Endothelial cell of umbilical vein (primary cell): ENCODE data around the gene RARS1. TPM values are rescaled to one million over a fixed set of nuclear protein-coding genes. Genes with fewer than 3 reads are reported as not detected.

Source experiments
- BruUV-seq: library from RNA; stranded (reverse); fragments of 400-500 nt; replicated peaks from 2 replicates; lab custom pipeline; 2021; lab: Mats Ljungman, UMichigan
- CTCF ChIA-PET: fragments of 300-600, 350-600 bp; sonication (Branson Sonifier 250); formaldehyde crosslinking; loops from one replicate; lab custom pipeline; 2021; ENCODE audit warnings: antibody characterized with exemption, inconsistent platforms; lab: Charles Lee
- POLR2A ChIA-PET: fragments of 300-600, 350-600 bp; sonication (Branson Sonifier 250); formaldehyde crosslinking; loops from one replicate; lab custom pipeline; 2021; ENCODE audit warnings: antibody characterized with exemption, inconsistent platforms; lab: Charles Lee
- DNase-seq: peaks from one replicate; pipeline ENCODE4 v3.0.0-alpha.2; 2011; ENCODE audit warnings: low read depth, low spot score
- FAIRE-seq: peaks from 2 replicates; lab custom pipeline; 2011; peaks lifted over from hg19 to GRCh38; lab: Jason Lieb, UNC
- H2AFZ ChIP-seq: 2 replicates; pipeline ENCODE4 v1.6.0; 2012; ENCODE audit warnings: low read depth, low read length, control low read depth, inconsistent platforms
- H3K27ac ChIP-seq: 2 replicates; pipeline ENCODE4 v1.5.1; 2011; ENCODE audit warnings: low read depth, mild to moderate bottlenecking, control low read depth, low read length, moderate library complexity; ENCODE audit not compliant: insufficient read depth
- H3K27me3 ChIP-seq, 2 experiments: 2 replicates each; pipeline versions ENCODE4 v1.6.0 to v1.6.1; 2011; ENCODE audit warnings: low read length in 2 of 2, mixed read lengths in 1 of 2; ENCODE audit not compliant: control insufficient read depth in 2 of 2, insufficient read depth in 2 of 2
- H3K36me3 ChIP-seq, 2 experiments: 2 replicates in 1 of 2; 3 replicates in 1 of 2; pipeline ENCODE4 v1.5.1; 2011; ENCODE audit warnings: low read length in 2 of 2, mild to moderate bottlenecking in 1 of 2, moderate library complexity in 1 of 2; ENCODE audit not compliant: control insufficient read depth in 2 of 2, insufficient read depth in 2 of 2; ENCODE audit errors: extremely low read depth in 1 of 2
- H3K4me1 ChIP-seq: 3 replicates; pipeline ENCODE4 v1.5.1; 2011; ENCODE audit warnings: mild to moderate bottlenecking, low read length; ENCODE audit not compliant: control insufficient read depth, insufficient read depth; ENCODE audit errors: extremely low read depth
- H3K4me2 ChIP-seq: 2 replicates; pipeline ENCODE4 v1.6.1; 2011; ENCODE audit warnings: low read length, control low read depth, mixed read lengths; ENCODE audit not compliant: insufficient read depth
- H3K4me3 ChIP-seq, 3 experiments: fragments of 200-600 bp in 1 of 3; sonication (generic), shearing (Covaris generic) in 1 of 3; replicated peaks in 1 of 3; 2 replicates each; pipeline ENCODE4 v1.5.1; 2011 to 2016; ENCODE audit warnings: control low read depth in 3 of 3, low read length in 3 of 3, mild to moderate bottlenecking in 2 of 3, inconsistent platforms in 1 of 3, low read depth in 1 of 3, moderate library complexity in 1 of 3; ENCODE audit not compliant: insufficient read depth in 1 of 3
- H3K79me2 ChIP-seq: 2 replicates; pipeline ENCODE4 v1.6.0; 2012; ENCODE audit warnings: low read length, inconsistent platforms; ENCODE audit not compliant: control insufficient read depth, insufficient read depth
- H3K9ac ChIP-seq: replicated peaks from 2 replicates; pipeline ENCODE3; 2011; ENCODE audit warnings: low read length, control low read depth; ENCODE audit not compliant: insufficient read depth; ENCODE audit errors: extremely low read depth
- H3K9me1 ChIP-seq: replicated peaks from 3 replicates; pipeline ENCODE4 v1.6.0; 2011; ENCODE audit warnings: mild to moderate bottlenecking, low read length; ENCODE audit not compliant: control insufficient read depth, insufficient read depth; ENCODE audit errors: extremely low read depth
- H3K9me3 ChIP-seq: replicated peaks from 2 replicates; pipeline ENCODE4 v1.5.1; 2012; ENCODE audit warnings: low read length, inconsistent platforms; ENCODE audit not compliant: control insufficient read depth, insufficient read depth
- H4K20me1 ChIP-seq: replicated peaks from 2 replicates; pipeline ENCODE3; 2011; ENCODE audit warnings: mild to moderate bottlenecking, low read length; ENCODE audit not compliant: control insufficient read depth, insufficient read depth; ENCODE audit errors: extremely low read depth
- EZH2 ChIP-seq: IDR thresholded peaks from 2 replicates; pipeline ENCODE4 v1.6.1; 2012; ENCODE audit warnings: borderline replicate concordance, low read depth, mild to moderate bottlenecking, moderate library complexity, low read length, inconsistent platforms; ENCODE audit not compliant: severe bottlenecking
- FOS ChIP-seq: IDR thresholded peaks from 2 replicates; pipeline ENCODE4 v1.6.1; 2011; ENCODE audit warnings: mild to moderate bottlenecking, low read length, moderate library complexity, borderline replicate concordance; ENCODE audit not compliant: insufficient read depth
- GATA2 ChIP-seq: IDR thresholded peaks from 2 replicates; pipeline ENCODE4 v1.7.0; 2011; ENCODE audit warnings: low read depth, mild to moderate bottlenecking, moderate library complexity, mixed read lengths, low read length; ENCODE audit not compliant: insufficient read length, insufficient read depth
- JUN ChIP-seq: IDR thresholded peaks from 2 replicates; pipeline ENCODE4 v1.6.1; 2011; ENCODE audit warnings: borderline replicate concordance, low read depth; ENCODE audit not compliant: insufficient read length, insufficient read depth
- MYC ChIP-seq: IDR thresholded peaks from one replicate; pipeline ENCODE4 v1.6.1; 2011; ENCODE audit warnings: mild to moderate bottlenecking, low read depth, low read length
- POLR2A ChIP-seq: IDR thresholded peaks from 2 replicates; pipeline ENCODE4 v1.6.1; 2012; ENCODE audit warnings: low read depth, mild to moderate bottlenecking, control low read depth, low read length
- POLR2AphosphoS5 ChIP-seq: IDR thresholded peaks from 2 replicates; pipeline ENCODE4 v1.6.1; 2012; ENCODE audit warnings: low read depth, mild to moderate bottlenecking, control low read depth, low read length, moderate library complexity; ENCODE audit not compliant: insufficient read depth
- dilution Hi-C: fragments of 300-500 bp; cut with MboI; formaldehyde crosslinking; loops from one replicate; pipeline ENCODE4 v1.15.0; 2019; ENCODE audit warnings: low sequenced_read_pairs; ENCODE audit not compliant: extremely low pct_ligation_motif_present
- intact Hi-C: fragments of 100-400 bp; cut with micrococcal nuclease; formaldehyde crosslinking; loops from one replicate; pipeline ENCODE4 v1.10.0; 2022
- polyA plus RNA-seq, 4 experiments: library from polyadenylated mRNA; depleted of rRNA in 3 of 4; stranded (reverse) in 3 of 4; unstranded in 1 of 4; fragments of >200 nt; gene quantifications; 2 replicates each; pipeline versions ENCODE4 v1.2.1 to v1.2.3, GENCODE V29; 2011 to 2012; ENCODE audit warnings: missing spikeins in 1 of 4
- total RNA-seq: library from RNA; stranded (reverse); gene quantifications from 2 replicates; pipeline ENCODE4 v1.2.3, GENCODE V29; 2021
- TF ChIP-seq, protein P1 (sequence below): IDR thresholded peaks from 2 replicates; pipeline ENCODE4 v1.6.1; 2011; ENCODE audit not compliant: insufficient read depth, insufficient read length
- TF ChIP-seq, protein P2 (sequence below), 2 donors: IDR thresholded peaks; 1 replicate in 1 of 2; 2 replicates in 1 of 2; pipeline ENCODE4 v1.5.1; 2011; ENCODE audit warnings: low read length in 2 of 2, mild to moderate bottlenecking in 2 of 2, moderate library complexity in 2 of 2, control low read depth in 1 of 2, inconsistent platforms in 1 of 2, low read depth in 1 of 2; ENCODE audit not compliant: insufficient read depth in 1 of 2; ENCODE audit errors: extremely low read depth in 1 of 2

Gene RARS1
- total and polyA plus RNA-seq, 2 donors (not counting 3 experiments of a cell fraction or from before 2014, with no cell fraction given) = 28.0 to 104 TPM

DNA sequence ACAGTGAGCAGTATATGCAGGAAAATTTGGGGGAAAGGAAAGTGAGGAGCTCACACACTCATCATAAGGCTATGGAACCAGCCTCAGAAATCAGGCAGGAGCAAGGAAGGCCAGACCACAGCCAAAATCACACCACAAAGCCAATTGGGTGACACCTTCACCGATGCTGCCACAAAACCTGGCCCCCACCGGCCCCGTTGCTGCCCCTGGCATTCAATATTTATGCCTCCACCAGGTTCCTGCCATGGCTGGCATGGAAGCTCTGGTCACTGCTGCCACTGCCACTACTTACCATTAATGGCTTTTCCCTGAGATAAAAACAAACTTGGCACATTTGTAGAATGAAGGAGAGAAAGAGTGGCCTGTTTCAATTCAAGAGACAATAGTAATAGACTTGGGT lies 28.7 kb upstream of the RARS1 start:
- dilution Hi-C loops = no loop called here

DNA sequence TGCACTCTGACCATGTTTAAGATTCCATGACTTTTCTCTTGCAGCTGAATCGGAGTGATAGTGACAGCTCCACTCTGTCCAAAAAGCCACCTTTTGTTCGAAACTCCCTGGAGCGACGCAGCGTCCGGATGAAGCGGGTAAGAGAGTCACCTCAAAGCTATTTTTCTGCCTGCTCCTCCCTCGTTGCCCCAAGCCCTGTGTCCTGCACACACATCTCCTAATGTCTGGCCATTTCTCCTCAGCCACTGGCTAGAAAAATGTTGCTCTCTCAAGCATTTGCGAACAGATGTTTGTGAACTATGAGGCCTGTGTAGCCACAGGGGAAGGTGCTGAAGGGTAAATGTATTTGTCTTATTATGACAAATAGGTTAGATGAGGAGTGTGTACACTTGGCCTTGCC lies 25.7 kb upstream of the RARS1 start:
- TF ChIP-seq JUN = no peak
- no peak for TF ChIP-seq POLR2A
- no peak for TF ChIP-seq EZH2
- no peak for TF ChIP-seq POLR2AphosphoS5
- TF ChIP-seq, protein P1, sequence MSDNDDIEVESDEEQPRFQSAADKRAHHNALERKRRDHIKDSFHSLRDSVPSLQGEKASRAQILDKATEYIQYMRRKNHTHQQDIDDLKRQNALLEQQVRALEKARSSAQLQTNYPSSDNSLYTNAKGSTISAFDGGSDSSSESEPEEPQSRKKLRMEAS = no peak
- H2AFZ ChIP-seq = no peak overlapping the region
- H3K79me2 ChIP-seq = no peaks in the 10 kb centered on the region
- BruUV-seq = no TSS peak
- no peaks in the 10 kb centered on the region for H3K9me1 ChIP-seq
- no peak overlapping the region for H3K27ac ChIP-seq
- no peaks in the 10 kb centered on the region for H3K9me3 ChIP-seq
- FAIRE-seq (no peak), DNase-seq (no peak)
- POLR2A ChIA-PET = no interaction called here
- CTCF ChIA-PET = no interaction called here
- intact Hi-C loops = no loop called here
- H4K20me1 ChIP-seq = no peaks in the 10 kb centered on the region
- H3K4me1 ChIP-seq = no peaks in the 10 kb centered on the region
- no peak overlapping the region for H3K9ac ChIP-seq
- no peaks in the 10 kb centered on the region for H3K36me3 ChIP-seq
- H3K4me2 ChIP-seq = no peak overlapping the region
- H3K4me3 ChIP-seq = no peak overlapping the region
- no peaks in the 10 kb centered on the region for H3K27me3 ChIP-seq
- dilution Hi-C loops = no loop called here

More for the DNA sequence above, 28.7 kb upstream of the RARS1 start:
- no peak overlapping the region for H2AFZ ChIP-seq
- H3K9me3 ChIP-seq = no peaks in the 10 kb centered on the region
- H3K9ac ChIP-seq = no peak overlapping the region
- H3K27me3 ChIP-seq = no peaks in the 10 kb centered on the region
- no peaks in the 10 kb centered on the region for H4K20me1 ChIP-seq
- no peak for TF ChIP-seq EZH2
- TF ChIP-seq, protein P2, sequence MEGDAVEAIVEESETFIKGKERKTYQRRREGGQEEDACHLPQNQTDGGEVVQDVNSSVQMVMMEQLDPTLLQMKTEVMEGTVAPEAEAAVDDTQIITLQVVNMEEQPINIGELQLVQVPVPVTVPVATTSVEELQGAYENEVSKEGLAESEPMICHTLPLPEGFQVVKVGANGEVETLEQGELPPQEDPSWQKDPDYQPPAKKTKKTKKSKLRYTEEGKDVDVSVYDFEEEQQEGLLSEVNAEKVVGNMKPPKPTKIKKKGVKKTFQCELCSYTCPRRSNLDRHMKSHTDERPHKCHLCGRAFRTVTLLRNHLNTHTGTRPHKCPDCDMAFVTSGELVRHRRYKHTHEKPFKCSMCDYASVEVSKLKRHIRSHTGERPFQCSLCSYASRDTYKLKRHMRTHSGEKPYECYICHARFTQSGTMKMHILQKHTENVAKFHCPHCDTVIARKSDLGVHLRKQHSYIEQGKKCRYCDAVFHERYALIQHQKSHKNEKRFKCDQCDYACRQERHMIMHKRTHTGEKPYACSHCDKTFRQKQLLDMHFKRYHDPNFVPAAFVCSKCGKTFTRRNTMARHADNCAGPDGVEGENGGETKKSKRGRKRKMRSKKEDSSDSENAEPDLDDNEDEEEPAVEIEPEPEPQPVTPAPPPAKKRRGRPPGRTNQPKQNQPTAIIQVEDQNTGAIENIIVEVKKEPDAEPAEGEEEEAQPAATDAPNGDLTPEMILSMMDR (IDR thresholded peaks at IDR 0.05; ENCODE audit: extremely low read depth in 1 of 2, insufficient read depth in 1 of 2, low read depth in 1 of 2, low read length in 2 of 2) = no peak
- TF ChIP-seq MYC = no peak
- no peak for TF ChIP-seq FOS
- no peak for TF ChIP-seq POLR2AphosphoS5
- TF ChIP-seq JUN = no peak
- TF ChIP-seq GATA2 = no peak
- H3K4me2 ChIP-seq = no peak overlapping the region
- BruUV-seq = no TSS peak
- intact Hi-C loops = no loop called here
- CTCF ChIA-PET = no interaction called here
- H3K4me1 ChIP-seq = no peaks in the 10 kb centered on the region
- no peak overlapping the region for H3K4me3 ChIP-seq
- H3K36me3 ChIP-seq = no peaks in the 10 kb centered on the region
- DNase-seq = no peak
- H3K79me2 ChIP-seq = no peaks in the 10 kb centered on the region
- H3K9me1 ChIP-seq = no peaks in the 10 kb centered on the region
- no peak overlapping the region for H3K27ac ChIP-seq
- POLR2A ChIA-PET = no interaction called here
- no peak for FAIRE-seq
